HG03066 (cell line): Measurements from ENCODE around the gene HPRT1.

ENCODE experiments used
- ATAC-seq: cut with Tn5 transposase; IDR thresholded peaks from one replicate; pipeline ENCODE4 v1.9.1; 2021; ENCODE audit warnings: low read depth; ENCODE audit not compliant: unreplicated experiment

Gene HPRT1

DNA sequence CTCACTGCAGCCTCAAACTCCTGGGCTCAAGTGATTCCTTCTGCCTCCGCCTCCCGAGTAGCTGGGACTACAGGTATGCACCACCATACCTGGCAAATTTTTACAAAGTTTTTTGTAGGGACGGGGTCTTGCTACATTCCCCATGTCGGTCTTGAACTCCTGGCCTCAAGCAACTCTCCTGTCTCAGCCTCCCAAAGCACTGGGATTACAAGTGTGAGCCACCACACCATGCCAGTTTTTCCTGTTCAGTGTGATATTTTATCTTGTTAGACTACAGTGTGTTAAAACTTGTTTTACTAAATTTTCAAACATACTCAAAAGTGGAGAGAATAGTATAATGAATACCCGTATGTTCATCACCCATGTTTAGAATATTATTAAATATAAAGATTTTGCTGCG, 12.1 kb downstream of the HPRT1 start:
- no peak for ATAC-seq

DNA sequence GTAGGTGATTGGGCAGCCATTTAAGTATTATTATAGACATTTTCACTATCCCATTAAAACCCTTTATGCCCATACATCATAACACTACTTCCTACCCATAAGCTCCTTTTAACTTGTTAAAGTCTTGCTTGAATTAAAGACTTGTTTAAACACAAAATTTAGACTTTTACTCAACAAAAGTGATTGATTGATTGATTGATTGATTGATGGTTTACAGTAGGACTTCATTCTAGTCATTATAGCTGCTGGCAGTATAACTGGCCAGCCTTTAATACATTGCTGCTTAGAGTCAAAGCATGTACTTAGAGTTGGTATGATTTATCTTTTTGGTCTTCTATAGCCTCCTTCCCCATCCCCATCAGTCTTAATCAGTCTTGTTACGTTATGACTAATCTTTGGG, 16.3 kb downstream of the HPRT1 start:
- ATAC-seq: no peak

DNA sequence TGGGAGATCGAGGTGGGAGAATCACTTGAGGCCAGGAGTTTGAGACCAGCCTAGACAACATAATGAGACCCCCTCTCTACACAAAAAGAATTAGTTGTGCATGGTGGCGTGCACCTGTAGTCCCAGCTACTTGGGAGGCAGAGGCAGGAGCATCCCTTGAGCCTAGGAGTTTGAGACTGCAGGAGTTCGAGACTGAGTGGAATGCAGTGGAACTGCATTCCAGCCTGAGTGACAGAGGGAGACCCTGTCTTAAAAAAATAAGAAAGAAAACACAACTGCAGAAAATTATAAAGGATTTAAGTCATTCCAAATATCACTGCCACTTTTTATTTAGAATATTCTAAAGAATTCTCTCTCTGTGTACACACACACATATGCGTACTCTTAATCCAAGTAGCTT, 18.4 kb downstream of the HPRT1 start:
- ATAC-seq: no peak

DNA sequence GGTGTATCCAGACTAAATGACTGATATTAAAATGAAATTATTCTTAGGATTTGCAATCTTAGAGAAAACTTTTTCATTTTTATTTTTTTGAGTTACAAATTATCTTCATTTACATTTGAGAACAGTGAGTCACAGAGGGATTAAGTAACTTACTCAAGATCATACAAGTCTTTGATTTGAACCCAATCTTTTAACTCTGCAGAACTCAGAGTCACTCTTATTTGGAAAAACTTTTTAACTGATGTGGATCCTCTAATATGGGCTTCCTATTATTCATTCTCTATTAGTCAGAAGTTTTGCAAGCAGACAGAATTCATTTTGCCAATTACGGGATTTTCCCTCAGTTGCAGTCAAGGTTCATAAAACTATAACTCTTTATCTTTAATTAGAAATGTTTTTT, 20.1 kb downstream of the HPRT1 start:
- ATAC-seq: no peak

DNA sequence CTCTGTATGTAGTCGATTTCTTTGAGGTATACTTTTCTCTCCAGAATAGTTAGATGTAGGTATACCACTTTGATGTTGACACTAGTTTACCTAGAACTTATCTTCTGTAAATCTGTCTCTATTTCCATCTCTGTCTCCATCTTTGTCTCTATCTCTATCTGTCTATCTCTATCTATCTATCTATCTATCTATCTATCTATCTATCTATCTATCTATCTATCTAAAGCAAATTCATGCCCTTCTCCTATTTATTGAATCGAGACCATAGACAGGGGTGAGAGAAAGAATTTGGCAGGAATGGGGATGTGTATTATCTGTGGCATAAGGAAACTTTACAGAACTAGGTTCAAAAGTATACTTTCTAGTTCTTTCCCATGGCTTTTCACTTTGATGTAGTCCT, 21.4 kb downstream of the HPRT1 start:
- ATAC-seq: no peak

DNA sequence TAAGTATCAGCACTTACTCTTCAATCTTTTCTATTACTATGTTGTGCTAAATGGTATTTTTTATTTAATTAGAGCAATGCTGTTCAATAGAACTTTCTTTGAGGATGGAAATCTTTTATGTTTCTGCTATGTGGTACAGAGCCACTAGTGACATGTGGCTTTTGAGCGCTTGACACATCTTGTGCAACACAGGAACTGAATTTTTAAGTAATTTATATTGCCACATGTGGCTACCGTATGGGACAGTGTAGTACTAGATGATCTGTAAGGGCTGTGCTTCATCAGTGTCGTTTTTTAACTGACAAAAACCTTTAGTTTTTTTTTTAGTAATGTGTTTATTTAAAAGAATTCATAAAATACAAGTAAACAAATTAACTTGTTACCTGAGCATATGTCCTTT, 22.4 kb downstream of the HPRT1 start:
- ATAC-seq: no peak

DNA sequence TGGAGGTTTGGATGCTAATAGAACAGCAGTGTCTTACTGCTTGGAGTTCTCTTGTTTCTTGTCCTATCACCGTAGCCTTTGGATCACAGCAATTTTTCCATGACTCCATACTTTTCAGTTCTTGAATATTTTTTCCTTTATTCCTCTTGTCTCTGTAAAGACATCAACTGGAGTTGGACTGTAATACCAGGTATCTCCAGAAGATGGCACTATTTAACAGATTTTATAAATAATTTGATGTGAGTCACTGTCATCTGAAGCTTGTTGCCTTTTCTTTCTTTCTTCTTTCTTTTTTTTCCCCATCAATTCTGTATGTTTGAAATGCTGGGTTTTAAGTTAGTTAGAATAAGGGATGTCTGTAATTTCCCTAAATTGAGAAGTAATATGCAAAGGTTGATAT, 24.1 kb downstream of the HPRT1 start:
- ATAC-seq: no peak

DNA sequence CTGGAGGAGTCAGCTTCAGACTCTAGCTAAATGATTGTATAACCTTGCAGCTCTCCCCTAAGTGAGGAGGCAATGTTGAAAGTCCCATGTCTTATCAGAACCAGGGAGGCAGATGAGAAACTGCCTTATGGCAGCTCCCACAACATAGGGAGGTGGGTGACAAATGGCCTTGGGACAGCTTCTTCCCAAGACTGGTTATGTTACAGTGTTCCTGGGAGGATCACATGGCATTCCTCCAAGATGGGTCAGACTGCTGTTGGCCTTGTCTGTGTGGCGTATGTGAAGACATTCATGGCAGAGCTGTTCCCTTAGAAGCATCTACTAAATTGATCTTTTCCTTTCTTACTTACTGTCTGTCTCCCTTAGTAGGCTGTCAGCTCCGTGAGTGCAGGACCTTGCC, 42.0 kb downstream of the HPRT1 start:
- no peak for ATAC-seq

DNA sequence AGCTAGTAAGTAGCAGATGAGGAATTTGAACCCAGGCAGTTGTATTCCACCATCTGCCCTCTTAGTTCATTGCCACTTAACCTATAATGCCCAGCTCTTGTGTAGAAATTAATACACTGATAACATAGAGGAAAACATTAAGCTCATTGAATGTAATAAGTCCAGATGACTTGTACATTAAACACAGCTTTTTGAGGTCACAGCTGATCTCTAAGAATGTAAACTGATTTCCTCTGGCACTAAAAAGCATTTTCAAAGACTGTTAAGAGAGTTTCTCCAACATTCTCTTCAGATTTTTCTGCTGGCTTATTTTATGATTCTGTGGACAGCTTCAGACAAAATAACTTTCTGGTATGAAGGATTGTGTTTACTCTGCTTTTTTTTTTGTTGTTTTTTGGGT, 42.7 kb downstream of the HPRT1 start:
- ATAC-seq: no peak

DNA sequence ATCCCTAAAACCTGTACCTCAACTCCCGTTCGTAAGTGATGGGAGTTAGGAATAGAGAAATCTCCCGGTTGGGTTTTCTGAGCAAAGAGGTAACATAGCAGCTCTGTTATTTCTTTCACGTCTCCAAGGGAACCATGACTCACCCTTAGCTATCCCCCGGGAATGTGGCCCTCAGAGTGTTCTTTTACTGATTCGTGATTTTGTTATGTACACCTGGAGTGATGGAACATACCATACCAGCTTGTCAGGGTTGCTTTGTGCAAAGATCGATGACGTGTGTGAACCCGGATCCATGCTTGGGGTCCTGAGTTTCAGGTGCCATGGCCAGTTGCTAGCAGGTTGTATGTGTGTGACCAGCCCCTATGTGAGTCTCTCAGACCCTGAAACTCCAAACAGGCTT, 52.6 kb downstream of the HPRT1 start:
- ATAC-seq: no peak

DNA sequence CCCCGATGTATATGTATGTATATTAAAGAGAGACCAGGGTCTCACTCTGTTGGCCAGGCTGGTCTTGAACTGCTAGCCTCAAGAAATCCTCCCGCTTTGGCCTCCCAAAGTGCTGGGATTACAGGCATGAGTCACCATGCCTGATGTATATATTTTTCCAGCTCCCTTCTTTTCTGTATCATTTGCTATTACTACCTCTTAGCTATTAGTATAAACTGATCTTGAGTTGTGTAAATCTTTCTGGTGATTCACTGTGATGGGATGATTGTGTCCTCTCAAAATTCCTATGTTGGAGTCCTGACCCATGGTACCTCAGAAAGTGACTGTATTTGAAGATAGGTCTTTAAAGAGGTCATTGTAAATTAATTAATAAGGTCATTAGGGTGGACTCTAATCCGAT, 53.1 kb downstream of the HPRT1 start:
- no peak for ATAC-seq

DNA sequence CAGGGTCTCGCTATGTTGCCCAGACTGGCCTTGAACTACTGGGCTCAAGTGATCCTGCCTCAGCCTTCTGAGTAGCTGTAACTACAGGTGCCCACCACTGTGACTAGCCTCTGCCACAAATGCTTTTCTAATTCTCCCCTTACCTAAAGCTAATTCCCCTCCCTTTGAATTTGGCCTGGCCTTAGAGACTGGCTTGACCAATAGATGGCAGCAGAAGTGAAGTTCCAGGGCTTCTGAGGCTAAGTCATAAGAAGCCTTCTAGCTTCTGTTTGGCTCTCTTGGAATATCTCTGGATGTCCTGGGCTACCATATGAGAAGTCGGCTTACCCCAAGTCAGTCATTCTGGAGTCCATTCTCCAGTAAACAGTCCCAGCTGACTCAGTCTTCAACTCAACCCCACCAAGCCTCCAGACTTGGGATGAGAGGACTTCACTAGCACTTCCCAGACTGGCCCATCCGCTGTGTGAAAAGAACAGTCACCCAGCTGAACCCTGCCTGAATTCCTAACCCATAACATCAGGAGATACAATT, 61.0 kb downstream of the HPRT1 start:
- no peak for ATAC-seq

DNA sequence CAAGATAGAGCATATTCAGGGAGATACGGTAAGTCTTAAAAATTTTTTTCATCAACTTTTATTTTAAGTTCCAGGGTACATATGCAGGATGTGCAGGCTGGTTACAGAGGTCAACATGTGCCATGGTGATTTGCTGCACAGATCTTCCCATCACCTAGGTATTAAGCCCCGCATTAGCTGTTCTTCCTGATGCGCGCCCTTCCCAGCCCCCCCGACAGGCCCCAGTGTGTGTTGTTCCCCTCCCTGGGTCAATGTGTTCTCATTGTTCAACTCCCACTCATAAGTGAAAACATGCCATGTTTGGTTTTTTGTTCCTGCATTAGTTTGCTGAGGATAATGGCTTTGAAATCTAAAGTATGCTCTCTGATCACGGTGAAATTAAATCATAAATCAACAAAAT, 64.2 kb downstream of the HPRT1 start:
- no peak for ATAC-seq

DNA sequence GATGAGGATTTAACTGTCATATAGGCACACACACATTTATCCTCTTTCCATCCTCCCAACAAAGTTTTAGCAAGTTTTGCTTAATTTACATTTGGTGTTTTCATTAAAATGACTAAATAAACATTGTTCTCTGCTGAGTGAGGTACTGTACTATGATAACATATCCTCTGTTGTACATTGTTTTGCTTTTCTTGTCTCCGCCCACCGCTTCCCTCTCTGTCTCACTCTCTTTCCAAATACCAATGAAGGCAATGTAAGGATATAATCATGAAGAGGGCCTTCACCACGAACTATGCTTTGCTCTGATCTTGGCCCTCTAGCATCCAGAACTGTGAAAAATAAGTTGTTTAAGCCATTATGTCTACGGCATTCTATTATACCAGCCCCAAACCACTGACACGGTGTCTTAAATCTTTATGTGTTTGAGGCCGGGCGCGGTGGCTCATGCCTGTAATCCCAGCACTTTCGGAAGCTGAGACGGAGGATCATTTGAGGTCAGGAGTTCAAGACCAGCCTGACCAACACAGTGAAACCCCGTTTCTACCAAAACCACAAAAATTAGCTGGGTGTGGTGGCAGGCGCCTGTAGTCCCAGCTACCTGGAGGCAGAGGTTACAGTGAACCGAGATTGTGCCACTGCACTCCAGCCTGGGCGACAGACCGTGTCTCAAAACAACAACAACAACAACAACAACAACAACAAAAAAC, 65.3 kb downstream of the HPRT1 start:
- no peak for ATAC-seq

DNA sequence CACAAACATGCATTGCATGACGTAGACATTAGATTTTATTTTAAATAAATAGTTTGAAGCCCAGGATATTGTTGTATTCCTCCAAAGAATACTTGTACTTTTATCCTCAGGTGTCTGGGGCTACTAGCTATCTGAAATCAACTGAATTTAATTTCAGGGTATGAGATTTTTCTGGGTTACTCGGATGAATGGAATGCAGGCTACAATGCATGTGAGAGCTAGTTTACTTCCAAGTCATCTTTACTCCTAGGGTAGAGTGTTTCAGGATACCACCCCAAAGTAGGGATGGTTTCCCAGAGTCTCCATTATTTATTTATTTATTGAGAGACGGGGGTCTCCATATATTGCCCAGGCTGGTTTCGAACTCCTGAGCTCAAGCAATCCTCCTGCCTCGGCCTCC, 66.4 kb downstream of the HPRT1 start:
- ATAC-seq: no peak

DNA sequence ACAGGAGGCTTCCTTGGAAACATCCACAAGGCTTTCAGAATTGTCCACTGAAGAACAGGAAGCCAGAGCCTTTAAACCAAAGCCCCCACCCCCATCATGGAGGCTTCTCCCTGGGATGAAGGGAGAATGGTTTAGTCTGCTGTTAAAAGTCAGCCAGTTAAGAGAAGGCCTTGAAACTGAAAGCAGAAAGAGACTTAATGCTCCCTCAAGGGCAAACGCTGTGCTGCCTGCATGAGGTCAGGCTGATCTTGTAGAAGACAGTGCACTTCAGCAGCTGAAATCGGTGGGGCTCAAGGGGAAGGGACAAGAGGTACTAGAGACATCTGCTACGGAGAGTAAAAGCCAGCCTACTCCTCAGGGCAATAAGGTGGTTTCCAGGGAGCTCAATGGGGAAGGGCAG, 69.0 kb downstream of the HPRT1 start:
- no peak for ATAC-seq

DNA sequence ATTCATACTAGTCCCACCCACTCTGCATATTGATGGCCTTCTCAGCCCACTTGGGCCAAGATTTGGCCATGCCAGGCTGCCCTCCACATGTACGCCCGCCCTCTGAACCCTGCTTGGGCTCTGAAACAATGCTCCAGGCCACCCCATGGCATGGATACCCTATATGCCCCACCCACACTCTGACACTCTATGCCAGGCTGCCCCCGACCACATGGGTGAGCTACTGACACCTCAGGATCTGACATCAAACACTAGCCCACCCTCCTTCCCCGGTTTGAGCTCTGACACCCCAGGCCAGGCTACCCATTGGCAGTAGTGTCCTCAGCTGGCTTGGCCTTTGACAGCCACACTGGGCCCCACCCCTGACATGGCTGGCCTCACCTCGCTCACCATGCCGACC, 69.5 kb downstream of the HPRT1 start:
- ATAC-seq: no peak

DNA sequence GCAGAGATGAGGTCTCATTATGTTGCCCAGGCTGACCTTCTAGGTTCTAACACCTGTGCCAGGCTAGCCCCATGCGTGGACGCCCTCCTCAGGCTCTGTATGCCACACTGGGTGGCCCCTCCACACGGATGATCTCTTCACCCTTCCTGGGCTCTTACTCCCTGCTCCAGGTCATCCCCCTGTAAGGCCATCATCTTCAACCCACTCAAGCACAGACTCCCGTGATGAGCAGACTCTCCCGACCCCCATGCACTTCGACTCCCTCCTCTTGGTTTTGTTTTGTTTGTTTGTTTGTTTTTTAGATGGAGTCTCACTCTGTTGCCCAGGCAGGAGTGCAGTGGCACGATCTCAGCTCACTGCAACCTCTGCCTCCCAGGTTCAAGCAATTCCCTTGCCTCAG, 70.9 kb downstream of the HPRT1 start:
- no peak for ATAC-seq

DNA sequence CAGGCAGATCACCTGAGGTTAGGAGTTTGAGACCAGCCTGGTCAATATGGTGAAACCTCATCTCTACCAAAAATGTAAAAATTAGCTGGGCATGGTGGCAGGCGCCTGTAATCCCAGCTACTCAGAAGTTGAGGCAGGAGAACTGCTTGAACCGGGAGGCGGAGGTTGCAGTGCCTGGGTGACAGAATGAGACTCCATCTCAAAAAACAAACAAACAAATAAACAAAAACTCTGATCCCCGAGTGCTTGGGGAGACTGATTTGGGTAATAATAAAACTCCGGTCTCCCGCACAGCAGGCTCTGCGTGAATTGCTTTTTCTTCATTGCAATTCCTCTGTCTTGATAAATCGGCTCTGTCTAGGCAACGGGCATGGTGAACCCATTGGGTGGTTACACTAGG, 73.4 kb downstream of the HPRT1 start:
- ATAC-seq: no peak

DNA sequence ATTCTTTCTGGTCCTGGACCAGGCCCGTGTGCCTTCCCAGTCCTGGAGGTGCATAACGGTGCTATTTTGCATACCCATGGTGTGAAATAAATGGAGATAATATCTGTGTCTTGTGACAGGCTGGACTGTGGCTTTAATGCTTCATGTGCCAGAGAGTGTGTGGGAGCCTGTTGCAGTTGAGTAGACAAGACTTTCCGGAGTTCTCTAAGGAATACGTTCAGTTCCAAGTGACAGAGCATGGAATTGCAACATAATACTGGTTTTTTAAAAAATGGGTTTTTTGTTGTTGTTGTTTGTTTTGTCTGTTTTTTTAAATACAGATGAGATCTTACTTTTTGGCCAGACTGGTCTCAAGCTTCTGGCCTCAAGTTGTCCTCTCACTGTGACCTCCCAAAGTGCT, 74.0 kb downstream of the HPRT1 start:
- no peak for ATAC-seq

DNA sequence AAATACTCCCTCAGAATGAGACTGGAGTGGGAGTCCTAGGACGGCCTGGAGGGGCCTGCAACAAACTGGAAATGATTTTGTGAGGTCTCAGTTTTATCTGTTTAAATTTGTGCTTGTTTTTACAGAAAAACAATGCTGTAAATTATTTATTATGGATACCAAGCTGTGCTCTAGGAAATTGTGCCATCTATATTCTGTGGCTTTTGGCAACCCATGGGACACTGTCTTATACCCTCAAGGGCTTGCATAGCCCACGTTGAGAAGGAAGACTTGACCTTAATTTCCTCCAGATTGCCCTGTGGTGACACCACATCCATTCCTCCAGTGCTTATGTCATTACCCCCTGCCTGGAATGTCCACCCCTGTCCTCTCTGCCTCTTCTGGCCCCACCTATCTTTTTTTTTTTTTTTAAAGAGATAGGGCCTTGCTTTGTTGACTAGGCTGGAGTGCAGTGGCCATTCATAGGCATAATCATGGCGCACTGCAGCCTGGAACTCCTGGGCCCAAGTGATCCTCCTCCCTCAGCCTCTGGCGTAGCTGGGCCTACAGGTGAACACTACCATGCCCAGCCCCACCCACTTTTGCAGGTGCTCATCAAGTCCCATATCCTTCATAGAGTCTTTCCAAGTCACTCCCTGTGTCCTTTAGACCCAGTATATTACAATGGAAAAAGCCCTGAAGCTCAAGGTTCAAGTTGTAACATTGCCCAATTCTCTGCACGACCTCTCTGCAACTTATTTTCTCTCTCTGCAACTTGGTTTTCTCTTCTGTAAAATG, 77.4 kb downstream of the HPRT1 start:
- ATAC-seq: no peak

DNA sequence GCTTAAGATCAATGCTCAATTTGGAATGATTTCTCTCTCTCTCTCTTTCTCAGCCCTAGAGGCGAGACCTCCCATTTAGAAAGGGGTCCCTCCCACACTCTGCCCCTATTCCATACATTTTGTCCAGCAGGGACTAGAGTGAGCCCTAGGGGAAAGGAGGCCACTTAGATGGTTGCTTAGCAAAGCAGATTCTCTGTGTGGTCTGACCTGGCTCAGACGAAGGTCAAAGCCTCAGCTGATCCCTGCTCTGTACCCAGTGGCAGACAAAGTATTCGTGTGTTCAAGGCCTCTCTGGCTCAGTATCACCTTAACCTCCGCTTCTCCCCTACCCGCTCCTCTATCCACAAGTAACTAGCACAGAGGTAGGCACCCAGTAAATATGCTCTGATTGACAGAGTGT, 78.4 kb downstream of the HPRT1 start:
- ATAC-seq: no peak
